Body of pancreas (tissue), 4 donors: ENCODE measurements around the gene ZNF768. TPM values are rescaled to one million over a fixed set of nuclear protein-coding genes. Genes with fewer than 3 reads are reported as not detected.
"Not testable (repeated sequence)": the region's sequence is repeated elsewhere in the genome, so short reads cannot be mapped to it uniquely, and the experiment has no call there.

ENCODE experiments used
- ATAC-seq: fragments of 150-250 bp; one replicate; pipeline ENCODE4 v1.9.1; 2016
- DNase-seq, 4 donors: peaks; one replicate each; pipeline ENCODE4 v3.0.0-alpha.2; 2019
- H3K27ac ChIP-seq, 4 donors: fragments of 200-600 bp; sonication (generic); 1 replicate in 3 of 4; 2 replicates in 1 of 4; pipeline versions ENCODE4 v1.5.1 to v1.6.1; 2016 to 2019; ENCODE audit warnings: mild to moderate bottlenecking in 1 of 4, mixed read lengths in 1 of 4, moderate library complexity in 1 of 4
- H3K27me3 ChIP-seq, 2 donors: fragments of 200-600 bp; sonication (generic); one replicate each; pipeline ENCODE4 v1.6.0; 2016; ENCODE audit warnings: mild to moderate bottlenecking in 1 of 2
- H3K36me3 ChIP-seq, 2 donors: fragments of 200-600 bp; sonication (generic); replicated peaks in 1 of 2; 2 replicates each; pipeline ENCODE4 v1.5.1; 2016; ENCODE audit warnings: low read depth in 2 of 2; ENCODE audit not compliant: insufficient read depth in 1 of 2
- H3K4me1 ChIP-seq: fragments of 200-600 bp; sonication (generic); one replicate; pipeline ENCODE4 v1.6.0; 2016
- H3K4me3 ChIP-seq, 2 donors: fragments of 200-600 bp; sonication (generic); 1 replicate in 1 of 2; 2 replicates in 1 of 2; pipeline ENCODE4 v1.5.1; 2016 to 2019
- H3K9me3 ChIP-seq, 3 donors: fragments of 200-600 bp; sonication (generic); 1 replicate in 2 of 3; 2 replicates in 1 of 3; pipeline ENCODE4 v1.5.1; 2016
- CTCF ChIP-seq, 7 experiments: fragments of 450-650 bp in 4 of 7; fragments of 200-600 bp in 3 of 7; sonication (generic) in 3 of 7; IDR thresholded peaks; one replicate each; pipeline ENCODE4 v1.5.1; 2016 to 2019; ENCODE audit warnings: antibody characterized with exemption in 7 of 7
- POLR2A ChIP-seq, 3 donors: fragments of 450-650 bp; IDR thresholded peaks; one replicate each; pipeline ENCODE4 v1.6.1; 2016; ENCODE audit warnings: antibody characterized with exemption in 3 of 3, mild to moderate bottlenecking in 2 of 3
- WGBS, 2 donors: methylation state at CpG; one replicate each; pipeline ENCODE4 v1.1.5; 2017; 5-methylcytosine and 5-hydroxymethylcytosine counted together
- intact Hi-C: fragments of 100-400 bp; cut with DNase I; formaldehyde crosslinking; loops from one replicate; pipeline ENCODE4 v1.15.1; 2023
- total RNA-seq, 2 donors: library from RNA; depleted of rRNA; stranded (reverse); fragments of >200 nt; gene quantifications; one replicate each; pipeline ENCODE4 v1.1.0, GENCODE V29; 2016

Gene ZNF768
- total RNA-seq, 2 donors from 2014 or later, result 17.8 to 24.1 TPM

DNA sequence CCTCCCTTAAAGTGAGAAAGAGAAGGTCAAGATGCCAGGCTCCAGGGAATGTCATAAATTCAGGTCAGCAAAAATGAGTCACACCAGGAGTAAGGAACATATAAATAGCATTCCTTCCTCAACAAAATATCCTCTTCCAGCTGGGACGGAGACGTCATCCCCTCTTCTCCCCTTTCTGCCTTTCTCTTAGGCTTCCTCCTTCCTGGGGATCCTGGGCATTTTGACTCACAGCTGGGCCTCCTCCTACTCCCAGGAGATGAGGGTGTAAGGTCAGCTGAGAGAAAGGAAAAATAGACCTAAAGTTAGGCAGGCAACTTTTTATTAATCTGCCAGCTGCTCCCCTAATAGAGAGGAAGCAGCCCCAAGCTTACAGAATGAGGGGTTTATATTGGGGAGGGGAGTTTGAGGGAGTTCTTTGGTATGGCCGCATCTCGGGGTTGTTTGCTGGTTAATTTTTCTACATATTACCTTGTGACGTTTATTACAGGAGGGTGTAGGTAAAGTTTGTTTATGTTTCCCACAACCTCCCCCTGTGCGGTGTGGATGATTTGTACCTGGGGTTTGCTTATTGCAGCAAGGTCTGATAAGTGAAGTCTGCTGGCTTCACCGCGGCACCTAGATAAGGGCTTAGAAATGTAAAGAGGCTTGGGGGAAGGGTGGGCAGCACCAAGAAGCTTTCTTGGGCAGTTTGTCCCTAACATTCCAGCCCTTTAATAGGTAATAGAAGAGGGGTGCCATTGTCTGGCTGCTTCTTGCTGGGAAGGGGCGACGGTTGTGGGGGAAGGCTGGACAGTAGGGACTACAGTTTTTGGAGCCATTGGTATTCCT, 15.3 kb upstream of the ZNF768 start:
- Histone ChIP-seq H3K4me1 (peaks cover 31% of the 10 kb centered on the region), H3K9me3 (no peaks in the 10 kb centered on the region), H3K27me3 (no peaks in the 10 kb centered on the region), H3K36me3 (no peaks in the 10 kb centered on the region), H3K27ac (peak overlapping the region in 2 of 4 donors; percentile 4 to 42), H3K4me3 (no peak overlapping the region)
- intact Hi-C loops, result no loop called here
- 33 to 36% methylated on average over 10 of the region's 10 CpGs for WGBS, 2 donors
- no peak for TF ChIP-seq CTCF (IDR thresholded peaks at IDR 0.05)
- TF ChIP-seq POLR2A (IDR thresholded peaks at IDR 0.05), result no peak
- DNase-seq (peak in 1 of 4 donors; percentile 28), ATAC-seq (peak; percentile 37)

DNA sequence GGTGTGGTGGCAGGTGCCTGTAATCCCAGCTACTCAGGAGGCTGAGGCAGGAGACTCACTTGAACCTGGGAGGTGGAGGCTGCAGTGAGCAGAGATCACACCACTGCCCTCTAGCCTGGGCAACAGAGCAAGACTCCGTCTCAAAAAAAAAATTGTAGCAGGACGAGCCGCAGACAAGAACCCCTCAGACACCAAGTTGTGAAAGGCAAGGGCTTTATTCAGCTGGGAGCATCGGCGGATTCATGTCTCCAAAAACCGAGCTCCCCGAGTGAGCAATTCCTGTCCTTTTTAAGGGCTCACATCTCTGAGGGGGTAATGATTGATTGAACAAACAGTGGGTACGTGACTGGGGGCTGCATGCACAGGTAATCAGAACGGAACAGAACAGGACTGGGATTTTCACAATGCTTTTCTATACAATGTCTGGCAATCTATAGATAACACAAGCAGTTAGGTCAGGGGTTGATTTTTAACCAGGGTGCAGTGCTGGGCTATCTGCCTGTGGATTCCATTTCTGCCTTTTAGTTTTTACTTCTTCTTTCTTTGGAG, 14.6 kb upstream of the ZNF768 start:
- Histone ChIP-seq H3K27ac (peak overlapping the region in 2 of 4 donors; percentile 4 to 42), H3K4me1 (peaks cover 38% of the 10 kb centered on the region)
- H3K9me3 ChIP-seq, H3K36me3 ChIP-seq, H3K4me3 ChIP-seq, ATAC-seq, H3K27me3 ChIP-seq, DNase-seq, intact Hi-C loops: not testable (repeated sequence)
- 42% methylated on average over 9 of the region's 9 CpGs for WGBS, 2 donors

DNA sequence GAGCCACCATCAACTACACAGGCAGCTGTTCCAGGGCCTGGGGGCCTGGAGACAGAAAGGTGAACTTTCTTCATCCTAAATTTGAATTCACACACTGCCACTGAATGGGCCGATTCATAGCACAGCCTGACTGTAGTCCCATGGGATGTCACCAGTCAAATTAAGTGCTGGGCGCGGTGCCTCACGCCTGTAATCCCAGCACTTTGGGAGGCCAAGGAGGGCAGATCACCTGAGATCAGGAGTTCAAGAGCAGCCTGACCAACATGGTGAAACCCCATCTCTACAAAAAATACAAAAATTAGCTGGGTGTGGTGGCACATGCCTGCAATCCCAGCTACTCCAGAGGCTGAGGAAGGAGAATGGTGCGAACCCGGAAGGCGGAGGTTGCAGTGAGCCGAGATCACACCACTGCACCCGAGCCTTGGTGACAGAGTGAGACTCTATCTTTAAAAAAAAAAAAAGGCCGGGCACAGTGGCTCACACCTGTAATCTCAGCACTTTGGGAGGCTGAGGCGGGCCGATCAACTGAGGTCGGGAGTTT, 13.7 kb upstream of the ZNF768 start:
- ATAC-seq, DNase-seq, H3K36me3 ChIP-seq, H3K4me3 ChIP-seq, H3K9me3 ChIP-seq, intact Hi-C loops, H3K27me3 ChIP-seq: not testable (repeated sequence)
- Histone ChIP-seq H3K4me1 (peaks cover 45% of the 10 kb centered on the region), H3K27ac (peak overlapping the region in 2 of 4 donors; percentile 18 to 32)
- 87 to 89% methylated on average over 4 to 13 of the region's 13 CpGs for WGBS, 2 donors

DNA sequence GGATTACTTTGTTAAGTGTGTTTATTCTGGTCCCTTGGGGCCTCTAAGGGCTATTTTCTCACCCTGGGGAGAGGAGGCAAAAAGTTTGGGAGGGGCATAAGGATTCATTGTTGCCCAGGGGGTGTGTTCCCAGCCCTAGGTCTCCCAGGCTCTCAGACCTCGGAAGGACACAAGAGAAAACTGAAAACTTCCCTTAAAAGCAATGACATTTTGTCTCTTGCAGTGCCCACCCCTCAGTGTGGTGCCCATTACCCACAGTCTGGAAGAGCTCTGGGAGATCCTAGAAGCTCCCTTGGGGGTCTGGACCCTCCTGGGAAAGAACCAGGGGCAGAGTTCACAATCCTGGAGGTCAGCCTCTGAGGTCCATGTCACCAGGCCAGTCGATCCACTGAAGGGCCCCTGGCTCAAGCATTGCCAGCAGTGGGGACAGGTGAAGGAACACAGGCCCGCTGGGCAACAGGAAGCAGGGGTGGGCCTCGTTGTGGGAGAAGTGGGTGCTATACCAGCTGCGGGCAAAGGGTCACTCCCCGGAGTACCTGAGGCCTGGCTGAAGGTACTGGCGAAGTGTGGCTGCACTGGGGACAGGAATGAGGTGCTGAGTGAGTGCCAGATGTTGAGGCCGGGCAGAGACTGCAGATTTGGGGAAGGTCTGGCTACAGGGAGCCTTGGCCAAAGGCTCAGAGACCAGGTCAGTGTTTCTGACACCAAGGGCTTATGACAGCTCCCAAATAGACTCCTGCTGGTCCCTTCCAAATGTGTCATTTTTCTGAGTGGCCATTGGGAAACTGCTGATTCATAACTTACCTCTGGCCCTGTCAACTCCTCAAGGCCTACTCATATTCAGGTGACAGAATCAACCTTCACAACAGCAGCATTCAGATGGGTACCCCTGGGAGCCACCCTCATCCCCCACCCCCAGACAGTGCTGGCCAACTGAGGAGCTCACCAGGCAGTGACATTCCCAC, 12.9 kb upstream of the ZNF768 start:
- Histone ChIP-seq H3K36me3 (no peaks in the 10 kb centered on the region), H3K4me1 (peaks cover 45% of the 10 kb centered on the region), H3K4me3 (no peak overlapping the region), H3K9me3 (no peaks in the 10 kb centered on the region), H3K27me3 (no peaks in the 10 kb centered on the region), H3K27ac (peak overlapping the region in 2 of 4 donors; percentile 18 to 32)
- 65 to 78% methylated on average over 7 to 8 of the region's 8 CpGs for WGBS, 2 donors
- ATAC-seq, result no peak
- DNase-seq, result peak in 1 of 4 donors; percentile 30
- intact Hi-C loops, result no loop called here
- TF ChIP-seq POLR2A (IDR thresholded peaks at IDR 0.05), result no peak
- no peak for TF ChIP-seq CTCF (IDR thresholded peaks at IDR 0.05)

DNA sequence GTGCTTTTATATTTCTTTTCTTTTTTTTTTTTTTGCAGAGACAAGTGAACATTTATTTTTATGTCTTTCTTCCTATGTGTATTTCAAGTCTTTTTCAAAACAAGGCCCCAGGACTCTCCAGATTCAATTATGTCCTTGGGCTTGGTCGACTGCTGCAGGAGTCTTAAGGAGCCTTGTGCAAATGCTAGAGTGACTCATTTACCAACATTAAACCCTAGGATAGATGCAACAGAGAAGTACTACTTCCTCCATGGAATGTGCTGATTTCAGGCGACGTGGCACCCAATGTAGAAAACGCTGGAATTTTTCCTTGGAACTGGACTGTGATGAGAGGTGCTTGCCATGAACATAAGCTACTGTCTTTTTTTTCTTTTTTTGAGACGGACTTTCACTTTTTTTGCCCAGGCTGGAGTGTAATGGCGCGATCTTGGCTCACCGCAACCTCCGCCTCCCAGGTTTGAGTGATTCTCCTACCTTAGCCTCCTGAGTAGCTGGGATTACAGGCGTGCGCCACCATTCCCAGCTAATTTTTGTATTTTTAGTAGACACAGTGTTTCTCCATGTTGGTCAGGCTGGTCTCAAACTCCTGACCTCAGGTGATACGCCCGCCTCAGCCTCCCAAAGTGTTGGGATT, 10.1 kb upstream of the ZNF768 start:
- intact Hi-C loops, H3K9me3 ChIP-seq: not testable (repeated sequence)
- 88 to 89% methylated on average over 13 of the region's 13 CpGs for WGBS, 2 donors

More for the DNA sequence above, 10.1 kb upstream of the ZNF768 start:
- not testable (repeated sequence) for H3K4me3 ChIP-seq, H3K36me3 ChIP-seq, H3K27me3 ChIP-seq, DNase-seq, ATAC-seq
- Histone ChIP-seq H3K4me1 (peaks cover 51% of the 10 kb centered on the region), H3K27ac (peak overlapping the region in 3 of 4 donors; percentile 96 to 98 (median 97))
